ENCODE data around the gene PHACTR3.

- TF ChIP-seq CTCF (conservative IDR thresholded peaks at IDR 0.05 in 1 of 2, IDR thresholded peaks at IDR 0.05 in 1 of 2; ENCODE audit: low read depth in 1 of 2, low read length in 2 of 2) (no peak), EZH2 (IDR thresholded peaks at IDR 0.05; ENCODE audit: low read length, missing control alignments) (no peak)
Measured at GRCh38 chr20:59584278-59584925, 19.9 kb upstream of the PHACTR3 start.
